Ureter (tissue), 1 donor: ENCODE results near the gene LBHD1. TPM values are rescaled to one million over a fixed set of nuclear protein-coding genes. Genes with fewer than 3 reads are reported as not detected.
A peak's percentile ranks its signal among the peaks of the same experiment; 100 is the strongest.
"Not testable (repeated sequence)": the region's sequence is repeated elsewhere in the genome, so short reads cannot be mapped to it uniquely, and the experiment has no call there.

Source experiments
- DNase-seq: peaks from one replicate; pipeline ENCODE4 v3.0.0-alpha.2; 2020; ENCODE audit warnings: low spot score
- total RNA-seq: library from RNA; stranded (reverse); gene quantifications from one replicate; pipeline ENCODE4 v1.2.4, GENCODE V29; 2023
- donor health status: DM: yes; HTN: yes; CAD: no.

LBHD1 gene
- total RNA-seq, 1 donor from 2014 or later, result 9.8 TPM

DNA sequence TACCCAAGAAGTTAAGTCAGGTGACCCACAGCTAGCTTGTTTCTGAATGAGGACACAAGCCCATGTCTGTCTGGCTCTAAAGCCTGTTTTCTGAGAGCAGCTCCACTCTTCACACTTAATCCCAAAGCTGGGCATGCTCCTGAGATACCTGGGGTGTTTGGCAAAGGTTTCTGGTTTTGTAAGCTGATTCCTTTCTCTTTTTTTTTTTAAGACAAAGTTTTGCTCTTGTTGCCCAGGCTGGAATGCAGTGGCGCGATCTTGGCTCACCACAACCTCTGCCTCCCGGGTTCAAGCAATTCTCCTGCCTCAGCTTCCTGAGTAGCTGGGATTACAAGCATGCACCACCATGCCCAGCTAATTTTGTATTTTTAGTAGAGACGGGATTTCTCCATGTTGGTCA is 21.6 kb upstream of the LBHD1 start:
- DNase-seq, result not testable (repeated sequence)

DNA sequence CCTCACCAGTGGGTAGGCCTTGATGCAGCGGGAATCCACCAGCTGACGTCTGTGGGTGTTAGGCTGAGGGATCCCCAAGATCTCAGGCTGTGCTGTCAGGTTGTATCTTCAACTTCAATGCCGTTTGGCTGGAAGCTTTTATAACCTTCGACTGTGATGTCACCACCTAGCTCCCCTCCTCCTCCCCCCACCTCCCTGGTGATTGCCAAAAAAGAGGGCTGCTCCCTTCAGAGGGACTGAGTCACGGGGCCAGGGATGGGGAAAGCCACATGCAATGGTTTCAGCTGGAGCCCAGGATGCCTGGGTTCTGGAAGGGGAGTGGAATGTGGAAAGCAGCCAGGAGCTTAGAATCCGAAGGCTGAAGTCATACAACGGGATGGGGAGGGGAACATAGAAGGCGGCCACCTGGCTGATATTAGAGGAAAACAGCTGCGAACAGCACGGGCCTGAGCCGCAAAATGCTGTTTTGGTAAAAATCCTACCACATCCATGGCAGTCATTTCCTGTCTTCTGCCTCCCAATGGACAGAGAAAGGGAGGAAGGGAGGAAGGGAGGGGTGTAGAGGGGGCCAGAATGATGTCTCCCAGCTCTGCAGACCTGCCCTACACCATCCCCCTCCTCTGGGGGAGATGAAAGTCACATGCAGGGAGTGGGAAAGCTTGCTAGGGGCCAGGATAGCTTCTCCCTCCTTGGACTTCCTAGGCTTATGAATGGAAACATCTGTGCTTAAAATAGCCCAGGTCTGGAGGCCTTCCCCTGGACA is 17.5 kb upstream of the LBHD1 start, which contains the start of gene LRRN4CL:
TSS of gene LRRN4CL (minus strand) at position 110 of the 763 bp plus-strand sequence. CDS start 1,022 bp downstream, outside the sequence.
- peak; percentile 85 for DNase-seq

GRCh38 chr11:62688491-62688890 is 16.4 kb upstream of the LBHD1 start:
- DNase-seq, result no peak

DNA sequence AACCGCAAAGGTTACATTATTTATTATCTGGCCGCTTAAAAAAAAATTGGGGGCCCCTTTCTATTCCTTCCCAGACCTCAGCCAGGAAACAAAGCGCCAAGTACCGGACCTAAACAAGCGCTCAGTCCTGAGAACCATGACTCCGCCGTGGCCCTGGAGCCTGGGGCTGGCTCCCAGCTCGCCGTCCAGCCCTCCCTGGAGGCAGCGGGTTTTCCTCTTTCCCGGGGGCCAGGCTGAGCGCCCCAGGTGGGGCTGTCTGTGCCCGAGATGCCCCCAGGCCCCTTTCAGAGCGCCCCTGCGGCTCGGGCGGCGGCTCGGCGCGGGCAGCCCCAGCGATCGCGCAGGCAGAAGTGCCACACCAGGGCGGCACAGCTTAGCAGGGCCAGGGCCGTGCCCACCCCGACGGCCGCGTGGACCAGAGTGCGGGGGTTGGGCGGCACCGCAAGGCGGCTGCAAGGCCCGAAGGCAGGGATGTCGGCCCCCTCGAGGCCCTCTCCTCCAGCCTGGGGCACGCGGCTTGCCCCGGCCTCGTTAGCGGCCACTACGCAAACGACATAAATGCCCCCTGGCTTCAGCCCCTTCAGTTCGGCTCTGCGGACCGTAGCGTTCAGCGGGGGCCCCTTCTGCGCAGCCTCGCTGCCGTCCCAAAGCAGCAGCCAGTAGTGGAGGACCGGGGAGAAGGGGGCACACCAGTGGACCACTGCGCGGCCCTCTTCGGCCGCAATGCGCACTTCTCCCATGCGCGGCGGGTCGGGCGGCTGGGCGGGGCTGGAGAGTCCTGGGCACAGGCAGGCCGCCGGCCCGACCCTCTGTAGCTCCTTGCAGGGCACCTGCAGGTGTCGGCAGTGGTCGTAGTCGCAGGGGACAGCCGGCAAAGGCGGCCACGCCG is 15.7 kb upstream of the LBHD1 start:
- DNase-seq, result no peak

GRCh38 chr11:62682518-62682917 is 10.5 kb upstream of the LBHD1 start:
- no peak for DNase-seq

DNA sequence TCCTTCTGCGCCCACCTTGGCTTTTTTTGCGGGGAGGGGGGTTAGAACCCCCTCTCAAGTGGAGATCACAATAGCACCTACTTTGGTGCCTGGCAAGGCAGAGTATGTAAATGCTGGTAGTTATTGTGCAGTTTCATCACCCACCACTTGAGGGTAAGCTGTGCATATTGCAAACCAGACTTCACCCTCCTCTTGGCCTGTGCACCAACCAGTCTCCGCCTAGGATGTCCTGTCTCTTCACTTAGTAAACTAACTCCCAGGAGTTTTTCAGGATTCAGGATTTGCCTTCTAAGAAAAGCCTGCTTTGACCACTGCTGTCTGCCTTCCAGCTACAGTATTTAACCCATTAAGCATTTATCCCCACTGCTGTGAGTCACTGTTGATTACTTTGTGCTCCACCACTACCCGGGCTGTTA is 8.8 kb upstream of the LBHD1 start:
- no peak for DNase-seq

DNA sequence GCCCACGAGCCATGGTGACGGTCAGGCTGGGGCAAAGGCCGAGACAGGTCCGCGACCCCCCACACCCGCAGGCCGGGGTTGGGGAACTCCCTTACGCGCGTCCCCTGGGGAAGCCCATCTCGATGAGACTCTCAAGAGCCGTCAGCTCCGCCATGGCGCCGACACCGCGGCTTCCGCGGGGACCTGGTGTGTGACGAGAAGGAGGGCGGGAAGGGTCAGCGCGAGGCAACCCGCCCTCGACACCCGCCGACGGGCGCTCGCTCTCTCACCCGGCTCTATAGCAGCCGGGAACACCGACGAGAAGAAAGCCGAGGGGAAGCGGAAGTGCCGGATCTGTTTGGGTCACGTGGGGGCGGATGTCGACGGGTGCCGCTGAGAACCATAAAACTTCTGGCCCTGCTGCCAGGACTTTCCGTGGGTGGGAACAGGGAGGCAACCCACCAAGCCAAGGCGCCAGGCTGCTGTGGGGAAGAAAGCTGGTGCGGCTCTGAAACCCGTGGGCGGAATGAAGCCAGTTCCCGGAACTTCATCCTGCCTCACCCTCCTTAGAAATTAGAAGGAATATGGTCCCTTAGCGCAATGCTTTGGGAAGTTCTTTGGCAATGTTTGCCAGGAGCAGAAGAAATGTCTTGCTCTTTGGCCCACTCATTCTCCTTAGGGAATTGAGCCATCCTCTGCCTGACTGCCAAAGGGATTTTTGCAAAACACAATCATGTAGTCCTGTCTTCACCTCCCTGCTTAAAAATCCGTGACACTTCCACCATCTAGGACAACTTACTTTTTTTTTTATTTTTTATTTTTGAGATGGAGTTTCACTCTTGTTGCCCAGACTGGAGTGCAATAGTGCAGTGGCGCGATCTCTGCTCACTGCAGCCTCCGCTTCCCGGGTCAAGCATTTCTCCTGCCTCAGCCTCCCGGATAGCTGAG is 7.0 kb upstream of the LBHD1 start, which contains the start of gene UBXN1:
TSS of gene UBXN1 (minus strand) at position 304 of the 927 bp plus-strand sequence. CDS start at position 154, 150 bp downstream.
- DNase-seq, result peak; percentile 91

- no peak for DNase-seq
Observed at GRCh38 chr11:62678433-62678769, 6.3 kb upstream of the LBHD1 start.

GRCh38 chr11:62677714-62678113 is 5.6 kb upstream of the LBHD1 start:
- DNase-seq, result no peak

GRCh38 chr11:62677156-62677555 is 5.1 kb upstream of the LBHD1 start:
- no peak for DNase-seq

GRCh38 chr11:62676698-62677097 is 4.6 kb upstream of the LBHD1 start:
- no peak for DNase-seq

GRCh38 chr11:62675415-62675814 is 3.3 kb upstream of the LBHD1 start:
- DNase-seq, result not testable (repeated sequence)

DNA sequence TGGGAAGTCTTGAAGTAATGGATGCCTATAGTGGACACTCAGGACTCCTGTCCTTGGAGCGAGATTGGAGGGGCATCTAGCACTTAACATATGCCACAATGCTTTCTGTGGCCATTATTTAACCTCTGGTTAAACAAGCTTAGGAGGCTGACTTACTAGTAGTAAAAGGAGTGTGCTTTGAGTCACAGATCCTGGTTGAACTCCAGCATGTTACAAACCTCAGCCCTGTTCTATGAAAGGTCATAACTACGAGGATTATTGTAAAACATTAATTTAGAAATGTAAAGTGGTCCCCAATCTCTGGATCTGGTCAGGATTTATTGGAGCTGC is 1.1 kb upstream of the LBHD1 start:
- no peak for DNase-seq

GRCh38 chr11:62671236-62671607 is 845 bp downstream of the LBHD1 start:
- no peak for DNase-seq

DNA sequence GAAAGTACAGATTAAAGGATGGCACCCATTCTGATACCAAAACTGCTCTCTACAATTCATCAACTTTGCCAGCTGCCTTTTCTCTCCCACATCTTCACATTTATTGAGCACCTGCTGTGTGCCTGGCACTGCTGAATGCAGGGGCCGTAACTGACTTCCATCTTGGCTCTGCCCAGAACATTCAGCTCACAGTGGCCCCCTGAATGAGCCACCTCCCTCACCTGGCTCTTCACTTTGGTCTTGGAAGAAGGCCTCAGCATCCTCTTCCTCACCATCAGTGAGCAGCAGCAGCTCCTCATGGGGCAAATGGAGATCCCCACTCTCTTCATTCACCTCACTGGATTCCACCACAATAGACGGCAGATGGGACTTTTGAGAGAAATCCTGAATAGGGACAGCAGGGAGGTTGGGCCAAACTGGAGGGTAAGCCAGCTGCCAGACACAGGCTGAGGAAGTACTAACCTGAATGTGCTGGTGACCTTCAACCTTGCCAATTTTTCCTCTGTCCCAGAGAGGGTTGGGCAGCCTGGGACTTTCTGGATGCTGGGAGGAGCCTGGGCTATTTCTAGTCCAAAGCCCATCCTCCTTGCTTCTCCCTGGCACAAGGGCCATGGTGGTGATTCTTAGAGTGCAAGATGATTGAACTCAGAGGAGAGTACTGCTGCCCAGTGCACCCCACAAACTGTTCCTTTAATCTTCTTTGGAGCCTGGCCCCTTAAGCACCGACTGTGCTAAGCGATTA is 2.5 kb downstream of the LBHD1 start:
- DNase-seq, result no peak

- no peak for DNase-seq
Observed at GRCh38 chr11:62667460-62667859, 4.6 kb downstream of the LBHD1 start.

GRCh38 chr11:62666259-62666926 is 5.7 kb downstream of the LBHD1 start:
- DNase-seq, result no peak

- peak; percentile 67 for DNase-seq
Observed at GRCh38 chr11:62665599-62666258, 6.3 kb downstream of the LBHD1 start.

DNA sequence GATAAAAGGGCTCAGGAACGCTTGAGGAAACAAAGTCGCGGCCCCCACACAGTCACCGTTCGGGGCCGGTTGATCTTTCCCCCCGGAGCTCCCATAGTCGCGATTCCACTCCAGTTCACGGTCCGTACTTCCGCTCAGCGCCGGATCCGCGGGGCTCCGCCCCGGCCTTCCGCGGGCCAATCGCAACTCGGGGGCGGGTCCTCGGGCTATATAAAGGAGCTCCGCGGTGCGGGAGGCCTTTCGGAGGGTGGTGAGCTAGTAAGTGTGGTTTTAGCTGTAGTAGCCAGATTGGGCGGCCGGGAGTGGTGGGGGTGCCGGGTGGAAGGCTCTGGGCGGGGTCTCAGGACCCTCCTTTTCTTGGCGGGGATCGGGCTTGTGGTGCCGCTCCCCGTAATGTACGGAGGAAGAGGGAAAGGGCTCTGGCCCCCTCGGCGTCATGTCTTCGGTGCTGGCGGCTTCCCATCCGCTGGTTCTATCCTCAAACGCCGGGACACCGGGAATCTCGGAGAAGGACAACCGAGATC is 6.9 kb downstream of the LBHD1 start, which contains the start of the genes C11orf98 and CSKMT:
TSS of gene C11orf98 (minus strand) at position 136 of the 524 bp plus-strand sequence. CDS start at position 95, 41 bp downstream.
TSS of gene CSKMT (plus strand) at position 238 of the 524 bp plus-strand sequence. CDS start 568 bp downstream, outside the sequence.
- DNase-seq, result peak; percentile 98
